ENCODE measurements around the gene FGFR3.

The FGFR3 gene

DNA sequence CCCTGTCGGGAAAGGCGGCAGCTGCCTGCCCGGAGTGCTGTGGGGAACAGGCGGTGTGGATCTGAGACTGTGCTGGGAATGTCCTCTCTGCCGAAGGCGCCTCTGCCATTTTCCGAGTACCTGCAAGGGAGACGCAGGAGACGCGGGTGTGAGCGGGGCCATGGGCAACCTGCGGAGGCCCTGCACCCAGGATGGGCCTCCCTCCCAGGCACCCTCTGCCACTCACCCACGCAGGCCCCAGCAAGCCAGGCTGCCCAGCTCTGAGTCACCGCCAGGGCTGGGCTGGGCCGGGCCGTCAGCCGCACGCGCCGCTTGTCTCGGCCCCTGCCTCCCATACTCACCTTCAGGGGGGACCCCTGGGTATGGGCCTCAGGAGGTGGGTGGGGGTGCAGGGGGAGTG, 3.5 kb upstream of the FGFR3 start:
- DNase-seq = no peak

DNA sequence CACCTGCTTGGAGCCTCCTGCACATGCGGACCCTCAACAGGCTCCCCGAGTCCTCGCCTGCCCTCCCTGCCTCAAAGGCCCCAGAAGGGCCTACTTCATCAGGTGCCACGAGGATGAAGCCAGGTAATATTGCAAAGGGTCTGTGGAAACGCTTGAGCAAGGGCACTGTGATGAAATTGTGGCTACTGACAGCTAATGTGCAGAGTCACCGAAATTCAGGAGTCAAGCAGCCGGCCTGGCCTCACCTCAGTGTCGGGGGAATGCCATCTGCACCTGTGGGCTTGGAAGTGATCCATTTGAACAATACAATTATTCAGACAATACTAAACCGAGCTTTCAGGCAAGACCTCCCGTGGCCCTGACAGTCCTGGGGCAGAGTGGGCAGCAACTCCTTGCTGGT, 3.1 kb upstream of the FGFR3 start:
- DNase-seq = no peak

DNA sequence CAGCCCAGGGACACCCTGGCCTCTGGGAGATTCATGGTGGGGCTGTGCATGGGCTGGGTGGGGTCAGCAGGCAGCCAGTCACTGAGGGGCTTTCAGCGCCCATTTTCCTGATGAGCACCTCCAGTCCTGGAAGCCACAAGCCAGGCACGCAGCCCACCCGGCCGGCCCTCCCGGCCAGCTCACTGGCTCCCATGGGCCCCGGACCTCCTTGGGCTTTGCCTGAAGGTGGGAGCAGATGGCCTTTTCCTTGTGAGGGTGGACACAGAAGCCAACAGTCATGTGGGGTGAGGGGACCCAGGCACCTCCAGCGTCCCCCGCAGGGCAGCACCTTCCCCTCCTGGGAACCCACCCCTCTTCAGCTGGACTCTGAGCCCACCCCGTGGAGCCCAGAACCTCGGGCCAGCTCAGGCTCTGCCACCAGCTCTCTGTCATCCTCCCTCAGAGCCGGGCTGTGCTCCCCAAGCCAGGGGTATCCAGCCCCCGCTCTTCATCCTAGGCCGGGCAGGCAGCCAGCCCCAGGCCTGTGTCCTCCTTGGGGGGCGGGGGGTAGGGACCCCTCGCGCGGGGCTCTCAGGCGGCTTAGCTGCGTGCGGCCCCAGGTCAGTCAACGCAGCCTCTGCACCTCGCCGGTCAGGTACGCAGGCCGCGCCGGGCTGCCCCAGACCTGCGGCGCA, 798 bp upstream of the FGFR3 start:
- no peak for DNase-seq

DNA sequence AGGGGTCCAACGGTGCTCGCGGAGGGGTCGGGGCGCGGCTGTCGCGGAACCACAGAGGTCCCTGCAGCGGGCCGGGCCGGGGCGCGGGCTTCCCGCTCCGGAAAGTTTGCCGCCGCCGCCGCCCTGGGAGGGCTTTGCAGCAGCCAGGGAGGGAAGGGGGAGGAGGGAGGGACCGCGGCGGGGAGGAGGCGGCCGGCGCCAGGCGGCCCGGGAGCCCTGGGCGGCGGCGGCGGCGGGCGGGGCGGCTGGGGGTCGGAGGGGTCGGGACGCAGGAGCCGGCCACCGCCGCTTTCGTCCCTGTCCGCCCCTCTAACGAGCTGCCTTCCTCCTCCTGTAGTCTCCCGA, 375 bp downstream of the FGFR3 start:
- no peak for DNase-seq

DNA sequence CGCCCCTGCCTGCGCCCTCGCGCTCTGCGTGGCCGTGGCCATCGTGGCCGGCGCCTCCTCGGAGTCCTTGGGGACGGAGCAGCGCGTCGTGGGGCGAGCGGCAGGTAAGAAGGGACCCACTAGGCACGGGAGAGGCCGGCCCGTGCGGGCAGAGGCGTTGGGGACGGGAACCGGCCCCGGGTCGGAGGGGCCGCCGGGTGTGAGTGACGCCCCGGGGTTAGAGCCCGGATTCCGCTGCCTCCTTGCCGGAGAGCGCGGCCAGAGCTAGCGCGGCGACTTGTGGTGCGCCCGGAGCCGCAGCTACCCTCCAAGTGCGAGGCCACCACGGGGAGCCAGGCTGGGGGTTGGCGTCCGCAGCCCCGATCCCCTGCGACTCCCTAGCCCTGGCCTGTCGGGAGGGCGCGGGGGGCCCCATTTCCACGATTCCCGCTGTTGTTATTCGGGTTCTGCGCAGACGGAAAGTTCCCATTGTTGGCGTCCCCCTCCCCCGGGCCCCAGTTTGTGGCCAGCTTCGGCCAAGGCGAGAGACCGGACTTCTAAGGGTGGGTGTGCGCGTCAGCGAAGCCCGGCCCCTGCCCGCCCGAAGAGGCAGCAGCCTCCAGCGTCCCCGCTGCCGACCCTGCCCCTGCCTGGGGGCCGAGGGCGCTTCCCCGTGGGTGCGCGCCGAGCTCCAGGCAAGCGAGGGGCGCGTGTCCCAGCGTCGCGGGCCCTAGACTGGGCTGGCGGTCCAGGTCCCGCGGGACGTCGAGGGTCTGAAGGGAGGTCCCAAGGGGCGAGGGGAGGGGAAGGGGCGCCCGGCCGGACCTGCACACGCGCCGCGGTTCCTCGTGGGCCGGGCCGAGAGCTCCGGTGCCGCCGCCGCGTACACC, 1.1 kb downstream of the FGFR3 start:
- DNase-seq = no peak

DNA sequence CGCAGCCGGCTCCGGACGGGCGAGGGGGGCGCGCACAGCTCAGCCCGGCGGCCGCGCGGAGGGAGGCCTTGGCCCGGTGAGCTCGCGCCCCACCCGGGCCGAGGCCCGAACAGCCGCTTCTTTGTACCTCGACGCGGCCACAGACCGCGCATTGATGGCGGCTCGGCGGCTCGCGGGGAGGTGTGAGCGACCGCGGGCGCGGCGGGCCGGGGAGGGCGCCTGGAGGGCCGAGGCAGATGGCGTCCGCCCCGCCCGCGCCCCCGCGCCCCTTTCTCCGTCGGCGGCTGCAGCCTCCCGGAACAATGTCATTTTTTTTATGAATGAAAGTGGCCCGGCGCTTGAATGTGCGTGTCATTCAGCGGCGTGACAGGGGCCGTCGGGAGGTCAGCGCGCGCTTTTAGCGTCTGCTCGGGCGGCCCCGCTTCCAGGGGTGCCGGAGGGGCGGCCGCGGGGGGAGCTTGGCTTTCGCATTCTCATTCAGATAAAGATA, 1.8 kb downstream of the FGFR3 start:
- no peak for DNase-seq

DNA sequence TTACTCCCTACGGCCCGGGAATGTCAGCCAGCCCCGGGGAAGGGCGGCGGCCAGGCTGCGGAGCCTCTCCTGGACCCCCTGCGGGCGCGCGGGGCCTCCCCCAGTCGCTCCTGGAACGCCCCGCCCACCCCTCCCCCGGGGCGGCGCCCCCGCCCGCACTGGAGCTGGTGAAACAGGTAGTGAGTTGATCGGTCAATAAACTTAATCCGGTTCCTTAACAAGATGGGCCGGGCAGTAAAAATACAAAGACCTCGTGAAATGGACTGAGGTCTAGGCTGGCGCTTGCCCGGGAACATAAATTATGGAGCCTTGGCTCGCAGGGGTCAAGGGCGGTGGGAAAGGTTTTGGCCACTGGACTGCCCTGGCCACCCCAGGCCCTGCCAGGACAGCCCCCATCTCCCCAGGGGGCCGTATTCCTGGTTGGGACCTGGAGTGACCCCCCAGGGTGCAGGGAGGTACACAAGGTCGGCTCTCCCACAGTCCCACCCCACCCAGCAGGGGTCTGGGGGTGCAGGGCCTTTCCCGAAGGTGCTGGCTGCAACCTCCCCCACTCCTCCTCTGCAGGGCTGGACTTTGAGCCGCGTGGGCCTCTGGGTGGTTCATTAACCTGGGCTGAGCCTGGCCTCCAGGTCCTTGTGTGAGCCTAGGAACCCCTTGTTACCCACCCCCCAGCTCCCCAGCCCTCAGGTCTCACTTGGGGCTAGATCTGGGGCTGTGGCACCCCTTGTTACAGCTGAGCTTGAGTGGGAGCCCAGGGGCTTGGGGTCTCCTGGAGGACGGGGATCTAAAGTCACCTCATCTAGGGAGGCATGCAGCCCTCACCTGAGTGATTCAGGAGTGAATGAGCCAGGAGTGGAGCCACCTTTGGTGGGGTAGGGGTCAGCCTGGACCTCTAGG, 2.5 kb downstream of the FGFR3 start:
- DNase-seq = no peak

DNA sequence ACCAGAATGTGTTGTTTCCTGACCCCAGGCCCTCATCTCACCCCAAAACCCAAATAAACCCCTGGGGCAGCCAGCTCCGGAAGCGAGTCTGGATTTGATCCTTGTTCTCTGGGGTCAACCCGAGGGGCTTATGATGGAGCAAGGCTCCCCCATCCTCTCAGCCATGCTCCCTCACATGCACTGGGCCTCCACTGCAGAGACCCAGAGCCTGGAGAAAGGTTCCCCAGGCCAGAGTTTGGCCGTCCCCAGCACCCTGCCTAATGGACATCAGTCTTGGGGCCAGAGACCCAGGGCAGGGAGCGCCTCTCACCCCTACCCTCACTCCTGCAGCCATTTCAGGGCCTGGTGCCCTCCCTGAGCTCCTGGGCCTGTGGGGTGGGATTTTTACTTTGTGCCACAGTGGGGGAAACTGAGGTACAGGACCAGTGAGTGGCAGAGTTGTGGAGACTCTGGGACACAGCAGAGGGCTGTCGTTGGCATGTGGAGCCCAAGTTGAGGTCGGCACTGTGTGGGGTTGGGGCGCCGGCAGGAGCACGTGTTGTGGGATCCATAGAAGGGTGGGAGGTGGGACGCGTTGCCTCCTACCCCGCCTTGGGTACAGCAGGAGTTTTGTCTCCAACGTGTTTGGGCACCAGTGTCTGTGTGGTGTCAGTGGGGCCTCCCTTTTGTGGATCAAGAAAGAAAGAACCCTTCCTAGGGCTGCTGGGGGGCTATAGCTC, 3.6 kb downstream of the FGFR3 start:
- no peak for DNase-seq

DNA sequence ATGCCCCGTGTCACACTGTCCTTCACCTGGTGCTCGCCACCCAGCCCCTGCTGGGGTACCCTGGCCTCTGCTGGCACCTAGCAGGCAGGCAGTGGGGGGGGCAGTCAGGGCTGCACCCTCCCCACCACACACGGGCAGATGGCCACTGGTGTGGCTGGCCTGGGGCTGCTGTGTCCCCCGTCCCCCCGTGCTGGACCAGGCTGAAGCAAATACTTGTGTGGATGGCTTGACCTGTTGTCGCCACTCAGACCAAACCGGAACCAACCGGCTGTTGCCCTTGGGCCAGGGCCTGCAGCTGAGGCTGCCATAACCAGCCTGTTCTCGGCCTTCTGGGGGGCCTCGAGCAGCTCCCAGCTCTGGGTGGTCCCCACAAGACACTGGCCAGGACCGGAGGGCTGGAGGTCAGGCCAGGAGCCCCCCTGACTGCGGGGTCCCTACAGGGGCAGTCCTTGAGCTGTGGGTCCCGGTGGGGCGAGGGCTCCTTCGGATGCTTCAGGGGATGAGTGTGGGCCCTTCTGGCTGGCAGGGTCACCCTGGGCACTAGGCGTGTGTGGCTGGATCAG, 4.3 kb downstream of the FGFR3 start:
- no peak for DNase-seq

DNA sequence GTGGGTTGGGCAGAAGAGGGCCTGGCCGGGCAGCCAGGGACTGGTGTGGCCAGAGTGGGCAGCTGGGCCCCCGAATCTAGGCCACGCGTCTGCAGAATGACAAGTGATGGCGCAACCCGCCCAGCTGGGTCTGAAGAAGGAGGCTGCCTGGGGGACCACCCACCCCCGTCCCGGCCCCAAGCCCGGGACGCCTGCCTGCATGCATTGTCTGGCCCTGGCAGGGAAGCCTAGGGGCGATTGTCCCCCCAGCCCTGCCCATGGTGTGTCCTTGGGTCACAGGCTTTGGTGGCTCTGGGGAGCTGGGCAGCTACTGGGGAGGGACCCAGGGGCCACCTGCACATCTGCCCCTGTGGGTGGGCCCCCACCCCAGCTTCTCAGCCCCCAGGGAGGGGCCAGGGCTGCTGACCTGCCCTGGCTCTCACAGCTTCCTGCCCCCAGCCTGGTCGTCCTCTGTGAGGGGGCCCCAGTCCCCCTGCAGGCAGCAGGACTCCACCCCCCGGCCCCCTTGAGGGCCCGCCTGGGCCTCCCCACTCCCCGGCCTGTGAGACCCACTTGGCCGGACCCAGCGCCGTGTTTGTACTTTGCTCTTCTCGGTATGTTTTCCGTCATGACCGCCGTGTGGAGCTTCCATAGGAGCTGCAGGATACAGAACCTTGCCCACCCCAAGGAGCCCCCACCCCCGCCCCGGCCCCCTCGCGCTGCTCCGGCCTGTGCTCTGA, 4.9 kb downstream of the FGFR3 start:
- DNase-seq = no peak

DNA sequence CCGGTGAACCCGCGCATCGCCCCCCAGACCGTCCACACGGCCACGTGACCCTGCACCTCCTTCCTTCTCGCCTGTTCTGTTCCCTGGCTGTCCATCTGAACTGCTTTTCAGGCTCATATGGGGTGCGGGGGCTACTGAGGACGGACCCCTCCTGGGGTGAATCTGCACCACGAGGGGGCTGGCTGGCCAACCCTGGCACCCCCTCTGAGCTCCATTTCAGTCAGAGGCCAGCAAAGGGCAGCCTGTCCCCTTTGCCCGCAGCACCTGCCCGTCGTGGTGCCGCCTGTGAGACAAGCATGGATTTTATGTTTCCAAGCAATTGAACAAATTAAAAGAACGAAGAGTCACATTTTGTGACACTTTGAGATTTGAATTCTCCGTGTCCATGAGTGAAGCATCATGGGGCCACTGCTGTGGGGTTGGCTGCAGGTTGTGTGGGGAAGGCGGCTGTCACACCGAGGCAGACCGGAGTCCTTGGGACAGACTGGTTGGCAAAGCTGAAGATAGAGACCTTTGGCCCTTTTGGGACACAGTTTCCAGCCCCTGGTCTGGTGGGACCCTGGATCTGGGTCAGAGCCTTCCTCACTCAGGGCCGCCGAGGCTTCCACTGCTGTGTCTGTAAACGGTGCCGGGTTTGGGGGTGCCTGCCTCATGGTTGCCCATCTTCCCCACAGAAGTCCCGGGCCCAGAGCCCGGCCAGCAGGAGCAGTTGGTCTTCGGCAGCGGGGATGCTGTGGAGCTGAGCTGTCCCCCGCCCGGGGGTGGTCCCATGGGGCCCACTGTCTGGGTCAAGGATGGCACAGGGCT, 5.7 kb downstream of the FGFR3 start:
- DNase-seq = no peak

DNA sequence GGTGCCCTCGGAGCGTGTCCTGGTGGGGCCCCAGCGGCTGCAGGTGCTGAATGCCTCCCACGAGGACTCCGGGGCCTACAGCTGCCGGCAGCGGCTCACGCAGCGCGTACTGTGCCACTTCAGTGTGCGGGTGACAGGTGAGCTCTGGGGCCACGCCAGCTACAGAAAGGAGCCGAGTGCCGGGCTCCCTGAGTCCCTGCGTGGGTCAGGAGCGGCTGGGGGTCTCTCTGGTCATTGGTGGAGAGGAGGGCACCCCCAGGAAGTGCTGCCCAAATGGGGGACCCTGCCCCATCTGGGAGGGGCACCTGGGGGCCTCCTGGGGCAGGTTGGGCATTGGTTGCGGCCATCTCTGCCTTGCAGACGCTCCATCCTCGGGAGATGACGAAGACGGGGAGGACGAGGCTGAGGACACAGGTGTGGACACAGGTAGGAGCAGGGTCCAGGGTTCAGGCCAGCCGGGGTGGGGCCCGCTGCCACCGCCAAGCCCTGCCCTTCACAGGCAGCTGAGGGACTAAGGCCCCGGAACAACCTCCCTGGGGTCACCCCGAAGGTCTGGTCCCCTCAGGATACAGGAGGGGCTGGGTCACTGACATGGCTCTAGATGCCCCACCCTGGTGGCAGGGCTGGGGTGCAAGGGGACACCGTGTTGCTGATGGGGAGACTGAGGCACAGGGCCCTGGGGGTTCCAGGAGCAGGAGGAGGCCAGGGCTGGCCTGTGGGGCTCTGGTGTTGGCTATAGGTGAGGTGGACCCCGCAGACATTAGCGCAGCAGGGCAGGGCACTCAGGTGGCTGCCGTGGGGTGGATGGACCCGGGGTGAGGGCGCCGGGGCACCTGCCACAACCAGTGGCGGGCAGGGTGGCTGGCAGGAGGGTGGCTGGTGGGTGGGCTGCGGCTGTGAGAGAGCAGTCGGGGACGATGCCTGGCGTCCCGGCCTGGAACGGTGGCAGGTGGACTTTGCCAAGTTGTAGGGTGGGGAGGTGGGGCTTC, 6.6 kb downstream of the FGFR3 start:
- DNase-seq = no peak

DNA sequence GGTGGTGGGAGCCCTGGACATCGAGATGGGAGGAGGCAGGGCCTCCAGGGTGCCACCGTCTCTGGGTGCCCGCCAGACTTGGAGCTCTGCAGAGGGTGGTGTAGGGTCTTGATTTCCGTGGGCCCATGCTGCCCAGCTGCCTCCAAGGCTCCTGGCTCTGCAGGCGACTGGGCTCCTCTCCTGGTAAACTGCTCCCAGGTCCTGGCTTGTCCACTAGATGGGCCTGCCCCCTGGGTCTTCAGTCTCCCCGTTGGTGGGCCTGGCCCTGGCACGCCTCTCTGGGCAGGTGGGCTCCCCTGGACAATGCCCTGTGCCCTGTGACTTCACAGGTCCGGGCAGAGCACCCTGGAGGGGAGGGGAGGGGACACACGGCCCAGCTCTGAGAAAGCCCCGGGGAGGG, 7.7 kb downstream of the FGFR3 start:
- DNase-seq = no peak

DNA sequence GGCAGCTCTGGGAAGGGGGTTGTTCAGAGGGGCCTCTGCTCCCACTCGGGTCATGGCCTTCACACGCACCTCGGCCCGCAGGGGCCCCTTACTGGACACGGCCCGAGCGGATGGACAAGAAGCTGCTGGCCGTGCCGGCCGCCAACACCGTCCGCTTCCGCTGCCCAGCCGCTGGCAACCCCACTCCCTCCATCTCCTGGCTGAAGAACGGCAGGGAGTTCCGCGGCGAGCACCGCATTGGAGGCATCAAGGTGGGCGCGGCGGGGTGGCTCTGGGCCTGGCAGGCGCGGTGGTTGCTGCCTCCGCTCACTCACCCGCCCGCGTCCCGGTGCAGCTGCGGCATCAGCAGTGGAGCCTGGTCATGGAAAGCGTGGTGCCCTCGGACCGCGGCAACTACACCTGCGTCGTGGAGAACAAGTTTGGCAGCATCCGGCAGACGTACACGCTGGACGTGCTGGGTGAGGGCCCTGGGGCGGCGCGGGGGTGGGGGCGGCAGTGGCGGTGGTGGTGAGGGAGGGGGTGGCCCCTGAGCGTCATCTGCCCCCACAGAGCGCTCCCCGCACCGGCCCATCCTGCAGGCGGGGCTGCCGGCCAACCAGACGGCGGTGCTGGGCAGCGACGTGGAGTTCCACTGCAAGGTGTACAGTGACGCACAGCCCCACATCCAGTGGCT, 8.3 kb downstream of the FGFR3 start:
- no peak for DNase-seq

DNA sequence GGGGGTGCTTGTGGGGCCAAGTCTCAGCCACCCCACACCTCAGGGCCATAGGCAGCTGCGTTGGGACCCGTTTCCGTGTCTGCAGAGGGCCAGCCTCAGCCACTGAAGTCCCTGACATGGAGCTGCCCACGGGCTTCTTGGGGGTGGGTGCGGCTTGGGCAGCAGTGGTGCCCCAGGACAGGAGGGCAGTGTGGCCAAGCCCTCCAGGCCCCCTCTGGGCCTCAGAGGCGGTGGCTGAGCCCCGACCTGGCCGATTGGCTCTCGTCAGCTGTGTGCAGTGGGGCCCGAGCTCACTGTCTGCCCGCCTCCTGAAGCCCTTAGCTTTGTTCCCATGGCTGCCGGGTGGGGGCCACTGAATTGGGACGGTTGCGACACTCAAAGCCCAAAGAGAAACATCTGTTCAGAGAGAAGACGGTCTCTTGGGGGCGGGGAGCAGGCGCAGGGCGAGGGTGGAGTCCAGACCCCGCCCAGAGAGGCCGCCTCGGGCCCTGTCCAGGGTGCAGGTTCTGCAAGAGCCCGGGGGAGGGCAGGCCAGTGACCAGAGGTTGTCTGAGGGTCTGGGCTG, 9.1 kb downstream of the FGFR3 start:
- no peak for DNase-seq

DNA sequence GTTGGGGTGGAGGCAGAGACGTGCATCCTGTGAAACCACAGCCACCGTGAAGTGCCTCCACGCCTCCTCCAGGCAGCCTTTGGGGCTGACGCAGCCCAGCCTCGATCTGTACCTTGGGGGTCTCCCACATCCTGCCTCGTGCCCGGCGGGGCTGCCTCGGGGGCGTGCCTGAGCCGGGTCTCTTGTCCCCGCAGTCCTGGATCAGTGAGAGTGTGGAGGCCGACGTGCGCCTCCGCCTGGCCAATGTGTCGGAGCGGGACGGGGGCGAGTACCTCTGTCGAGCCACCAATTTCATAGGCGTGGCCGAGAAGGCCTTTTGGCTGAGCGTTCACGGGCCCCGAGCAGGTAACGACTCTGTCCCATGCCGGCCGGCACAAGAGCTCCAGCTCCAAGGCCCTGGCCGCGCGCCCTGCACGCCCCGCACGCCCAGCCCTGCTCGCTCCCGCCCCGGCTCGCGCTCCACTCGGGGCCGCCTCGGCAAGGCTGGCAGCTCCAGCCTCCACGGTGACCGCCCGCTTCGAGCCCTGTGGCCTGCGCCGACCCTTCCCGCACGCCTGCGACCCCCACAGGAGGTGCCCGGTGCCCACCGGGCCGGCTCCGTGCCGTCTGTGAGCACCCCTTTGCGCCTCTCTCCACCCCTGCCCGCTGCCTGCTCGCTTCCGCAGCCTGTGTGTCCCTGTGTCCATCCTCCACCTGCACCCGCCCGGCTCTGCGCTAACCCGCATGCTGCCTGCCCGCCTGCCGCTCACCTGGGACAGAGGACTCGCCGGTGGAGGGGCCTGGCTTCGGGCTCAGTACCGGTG, 9.8 kb downstream of the FGFR3 start:
- DNase-seq = no peak

DNA sequence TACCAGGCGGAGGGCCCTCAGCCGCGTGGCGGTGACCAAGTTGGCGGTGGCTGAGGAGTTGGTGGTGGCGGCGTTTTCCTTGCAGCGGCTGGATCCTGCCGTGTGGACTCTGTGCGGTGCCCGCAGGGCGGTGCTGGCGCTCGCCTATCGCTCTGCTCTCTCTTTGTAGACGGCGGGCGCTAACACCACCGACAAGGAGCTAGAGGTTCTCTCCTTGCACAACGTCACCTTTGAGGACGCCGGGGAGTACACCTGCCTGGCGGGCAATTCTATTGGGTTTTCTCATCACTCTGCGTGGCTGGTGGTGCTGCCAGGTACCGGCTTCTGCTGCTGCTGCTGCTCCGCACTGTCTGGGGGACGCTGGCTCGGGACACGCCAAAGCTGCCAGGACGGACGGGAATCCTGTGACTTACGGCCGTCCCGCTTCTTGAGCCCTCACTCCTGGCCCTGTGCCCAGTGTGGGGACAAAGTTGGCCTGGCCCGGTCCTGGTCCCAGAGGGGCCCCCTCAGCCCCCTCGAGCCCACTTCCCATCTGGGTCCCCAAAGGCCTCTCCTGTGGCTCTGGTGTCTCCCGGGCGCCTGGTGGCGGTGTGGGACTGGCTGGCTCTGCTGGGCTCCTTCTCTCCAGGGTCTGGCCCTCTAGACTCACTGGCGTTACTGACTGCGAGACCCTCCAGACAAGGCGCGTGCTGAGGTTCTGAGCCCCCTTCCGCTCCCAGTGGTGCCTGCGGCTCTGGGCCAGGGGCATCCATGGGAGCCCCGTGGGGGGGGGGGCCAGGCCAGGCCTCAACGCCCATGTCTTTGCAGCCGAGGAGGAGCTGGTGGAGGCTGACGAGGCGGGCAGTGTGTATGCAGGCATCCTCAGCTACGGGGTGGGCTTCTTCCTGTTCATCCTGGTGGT, 10.7 kb downstream of the FGFR3 start:
- DNase-seq = no peak

All from SHP77 treated with DMSO at 0.1 percent for 48 hours (cell line).